Measurements from ENCODE around the gene NOS1.

- TF ChIP-seq POLR2A (IDR thresholded peaks at IDR 0.05; ENCODE audit: low read length): no peak
- TF ChIP-seq GATA1 (IDR thresholded peaks at IDR 0.05; ENCODE audit: low read depth, low read length): no peak
Measured at GRCh38 chr12:117408161-117408791, 46.9 kb upstream of the NOS1 start.

Measured in erythroblast (primary cell).